Panc1 (cell line): ENCODE results near the gene ABI3BP. TPM values are rescaled to one million over a fixed set of nuclear protein-coding genes. Genes with fewer than 3 reads are reported as not detected.

Experiments used
- ATAC-seq: fragments of 200-7000 bp; cut with Tn5 transposase; 2 replicates; pipeline ENCODE4 v1.9.1; 2020; ENCODE audit warnings: mild to moderate bottlenecking, moderate library complexity
- BruUV-seq: library from RNA; stranded (reverse); fragments of 400-500 nt; replicated peaks from 2 replicates; lab custom pipeline; 2021; lab: Mats Ljungman, UMichigan
- CTCF ChIA-PET: fragments of 300-600 bp; sonication (Branson Sonifier 250); formaldehyde crosslinking; loops from one replicate; lab custom pipeline; 2022; ENCODE audit warnings: antibody characterized with exemption; lab: Charles Lee
- POLR2A ChIA-PET: fragments of 300-600 bp; sonication (Branson Sonifier 250); formaldehyde crosslinking; loops from one replicate; lab custom pipeline; 2022; ENCODE audit warnings: antibody characterized with exemption; lab: Charles Lee
- DNase-seq: peaks from one replicate; pipeline ENCODE4 v3.0.0-alpha.2; 2010; ENCODE audit warnings: low read depth, low spot score
- H3K27ac ChIP-seq: 2 replicates; pipeline ENCODE4 v1.5.1; 2011; ENCODE audit warnings: mild to moderate bottlenecking, low read length, inconsistent platforms
- H3K27me3 ChIP-seq: fragments of 200-500 bp; sonication (Bioruptor generic); 2 replicates; pipeline ENCODE4 v1.6.0; 2014; ENCODE audit warnings: low read length, inconsistent platforms; ENCODE audit not compliant: control insufficient read depth, insufficient read depth
- H3K36me3 ChIP-seq: fragments of 200-500 bp; sonication (Bioruptor generic); 2 replicates; pipeline ENCODE4 v1.5.1; 2014; ENCODE audit warnings: inconsistent platforms, mild to moderate bottlenecking, low read length, moderate library complexity; ENCODE audit not compliant: control insufficient read depth, insufficient read depth
- H3K4me1 ChIP-seq: 2 replicates; pipeline ENCODE4 v1.5.1; 2011; ENCODE audit warnings: inconsistent platforms, mild to moderate bottlenecking, low read length, moderate library complexity; ENCODE audit not compliant: control insufficient read depth, insufficient read depth
- H3K4me3 ChIP-seq, 2 experiments: 2 replicates each; pipeline ENCODE4 v1.5.1; 2011 to 2012; ENCODE audit warnings: low read depth in 2 of 2, low read length in 2 of 2, mild to moderate bottlenecking in 2 of 2, inconsistent platforms in 1 of 2, moderate library complexity in 1 of 2
- H3K9me3 ChIP-seq: fragments of 200-500 bp; sonication (Bioruptor generic); 2 replicates; pipeline ENCODE4 v1.5.1; 2014; ENCODE audit warnings: low read depth, mild to moderate bottlenecking, inconsistent platforms, low read length, moderate library complexity; ENCODE audit not compliant: control insufficient read depth, insufficient read depth
- POLR2AphosphoS5 ChIP-seq: IDR thresholded peaks from 2 replicates; pipeline ENCODE4 v1.6.1; 2012; ENCODE audit warnings: mild to moderate bottlenecking, low read depth, low read length, moderate library complexity
- REST ChIP-seq, 2 experiments: IDR thresholded peaks; 2 replicates each; pipeline ENCODE4 v1.6.1; 2011 to 2012; ENCODE audit warnings: low read depth in 2 of 2, control low read depth in 1 of 2, low read length in 1 of 2, mild to moderate bottlenecking in 1 of 2, moderate library complexity in 1 of 2; ENCODE audit not compliant: insufficient read depth in 1 of 2
- SIN3A ChIP-seq: IDR thresholded peaks from 2 replicates; pipeline ENCODE4 v1.6.1; 2012; ENCODE audit warnings: low read depth, mild to moderate bottlenecking, low read length, moderate library complexity, borderline replicate concordance; ENCODE audit not compliant: insufficient read depth
- TCF7L2 ChIP-seq: IDR thresholded peaks from 2 replicates; pipeline ENCODE4 v1.6.1; 2011; ENCODE audit warnings: mild to moderate bottlenecking, low read depth, low read length, inconsistent platforms
- in situ Hi-C: cut with HindIII; loops from 2 replicates; pipeline ENCODE4 v1.10.0; 2016; ENCODE audit warnings: low sequenced_read_pairs, low pct_unique_long_range_greater_than_20kb
- intact Hi-C: fragments of 100-400 bp; cut with micrococcal nuclease; formaldehyde crosslinking; loops from one replicate; pipeline ENCODE4 v1.10.0; 2022; ENCODE audit not compliant: unreplicated experiment
- total RNA-seq: library from RNA; stranded (reverse); gene quantifications from one replicate; pipeline ENCODE4 v1.2.1, GENCODE V29; 2021; ENCODE audit not compliant: unreplicated experiment
- TF ChIP-seq, protein P1 (sequence below): fragments of 450-650 bp; IDR thresholded peaks from 2 replicates; pipeline ENCODE4 v1.5.1; 2017; ENCODE audit warnings: mild to moderate bottlenecking

ABI3BP gene
- total RNA-seq, 1 experiment from 2014 or later: 0.21 TPM

- peaks cover 3% of the 10 kb centered on the region; the same call in 1 of the 2 replicates for H3K27me3 ChIP-seq
- no TSS peak for BruUV-seq
- in situ Hi-C loops (no loop called here), intact Hi-C loops (loop anchor here (5.0 to 10.0 kb wide), 2 partner anchors 425 to 622 kb away; no protein-coding TSS in a partner anchor)
- H3K27ac ChIP-seq: no peak overlapping the region
- ChIA-PET CTCF (no interaction called here), POLR2A (interaction anchor here (0.6 kb wide), 1 partner anchor 16 kb away, joined by 4 read pairs; no protein-coding TSS in a partner anchor)
- no peaks in the 10 kb centered on the region for H3K9me3 ChIP-seq
- ATAC-seq (no peak), DNase-seq (no peak)
- no peaks in the 10 kb centered on the region for H3K4me1 ChIP-seq
- no peaks in the 10 kb centered on the region for H3K36me3 ChIP-seq
- no peak overlapping the region for H3K4me3 ChIP-seq
- TF ChIP-seq SIN3A: no peak
- TF ChIP-seq TCF7L2: no peak
- TF ChIP-seq POLR2AphosphoS5: no peak
- no peak for TF ChIP-seq REST (IDR thresholded peaks at IDR 0.05; ENCODE audit: insufficient read depth in 1 of 2, low read depth in 2 of 2, low read length in 1 of 2)
- TF ChIP-seq, protein P1, sequence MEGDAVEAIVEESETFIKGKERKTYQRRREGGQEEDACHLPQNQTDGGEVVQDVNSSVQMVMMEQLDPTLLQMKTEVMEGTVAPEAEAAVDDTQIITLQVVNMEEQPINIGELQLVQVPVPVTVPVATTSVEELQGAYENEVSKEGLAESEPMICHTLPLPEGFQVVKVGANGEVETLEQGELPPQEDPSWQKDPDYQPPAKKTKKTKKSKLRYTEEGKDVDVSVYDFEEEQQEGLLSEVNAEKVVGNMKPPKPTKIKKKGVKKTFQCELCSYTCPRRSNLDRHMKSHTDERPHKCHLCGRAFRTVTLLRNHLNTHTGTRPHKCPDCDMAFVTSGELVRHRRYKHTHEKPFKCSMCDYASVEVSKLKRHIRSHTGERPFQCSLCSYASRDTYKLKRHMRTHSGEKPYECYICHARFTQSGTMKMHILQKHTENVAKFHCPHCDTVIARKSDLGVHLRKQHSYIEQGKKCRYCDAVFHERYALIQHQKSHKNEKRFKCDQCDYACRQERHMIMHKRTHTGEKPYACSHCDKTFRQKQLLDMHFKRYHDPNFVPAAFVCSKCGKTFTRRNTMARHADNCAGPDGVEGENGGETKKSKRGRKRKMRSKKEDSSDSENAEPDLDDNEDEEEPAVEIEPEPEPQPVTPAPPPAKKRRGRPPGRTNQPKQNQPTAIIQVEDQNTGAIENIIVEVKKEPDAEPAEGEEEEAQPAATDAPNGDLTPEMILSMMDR: no peak
These were observed 233.3 kb downstream of the ABI3BP start for GRCh38 chr3:100759950-100760349.

GRCh38 chr3:100759159-100759558, 234.1 kb downstream of the ABI3BP start:
- no TSS peak for BruUV-seq
- H3K4me3 ChIP-seq: no peak overlapping the region
- TF ChIP-seq SIN3A: no peak
- TF ChIP-seq TCF7L2: no peak
- TF ChIP-seq REST (IDR thresholded peaks at IDR 0.05; ENCODE audit: insufficient read depth in 1 of 2, low read depth in 2 of 2, low read length in 1 of 2): no peak
- POLR2A ChIA-PET: no interaction called here
- intact Hi-C loops: loop anchor here (5.0 to 10.0 kb wide), 2 partner anchors 426 to 623 kb away; no protein-coding TSS in a partner anchor
- no peaks in the 10 kb centered on the region for H3K4me1 ChIP-seq
- no peak overlapping the region for H3K27ac ChIP-seq
- no peaks in the 10 kb centered on the region for H3K9me3 ChIP-seq
- in situ Hi-C loops: no loop called here
- H3K27me3 ChIP-seq: no peaks in the 10 kb centered on the region
- DNase-seq: no peak
- no peaks in the 10 kb centered on the region for H3K36me3 ChIP-seq
- CTCF ChIA-PET: no interaction called here
- ATAC-seq: no peak
